Esophagus squamous epithelium (tissue), 4 donors: ENCODE measurements around the gene FNDC7.

Source experiments
- CTCF ChIP-seq, 6 experiments: fragments of 450-650 bp in 4 of 6; fragments of 200-600 bp in 2 of 6; sonication (generic) in 2 of 6; IDR thresholded peaks; one replicate each; pipeline ENCODE4 v1.5.1; 2016 to 2019; ENCODE audit warnings: antibody characterized with exemption in 6 of 6, mild to moderate bottlenecking in 4 of 6, moderate library complexity in 4 of 6
- POLR2A ChIP-seq, 4 donors: fragments of 450-650 bp; IDR thresholded peaks; one replicate each; pipeline ENCODE4 v1.6.1; 2017; ENCODE audit warnings: antibody characterized with exemption in 4 of 4, mild to moderate bottlenecking in 4 of 4, moderate library complexity in 3 of 4

- no peak for TF ChIP-seq CTCF (IDR thresholded peaks at IDR 0.05)
- TF ChIP-seq POLR2A (IDR thresholded peaks at IDR 0.05) = no peak
Measured at GRCh38 chr1:108785880-108786279, 73.2 kb downstream of the FNDC7 start.
